H4 (cell line): ENCODE data around the gene ACOX3. TPM values are rescaled to one million over a fixed set of nuclear protein-coding genes. Genes with fewer than 3 reads are reported as not detected.

Experiments used
- DNase-seq: peaks from one replicate; pipeline ENCODE4 v3.0.0-alpha.2; 2015; ENCODE audit warnings: low spot score
- total RNA-seq: library from RNA; depleted of rRNA; stranded (reverse); fragments of >200 nt; shearing (Covaris generic); gene quantifications from 2 replicates; pipeline ENCODE4 v1.2.3, GENCODE V29; 2014; rRNA removed

Gene ACOX3
- total RNA-seq, 1 experiment from 2014 or later: 23.4 TPM

- no peak for DNase-seq
Observed at GRCh38 chr4:8322794-8323704, 117.5 kb downstream of the ACOX3 start.

DNA sequence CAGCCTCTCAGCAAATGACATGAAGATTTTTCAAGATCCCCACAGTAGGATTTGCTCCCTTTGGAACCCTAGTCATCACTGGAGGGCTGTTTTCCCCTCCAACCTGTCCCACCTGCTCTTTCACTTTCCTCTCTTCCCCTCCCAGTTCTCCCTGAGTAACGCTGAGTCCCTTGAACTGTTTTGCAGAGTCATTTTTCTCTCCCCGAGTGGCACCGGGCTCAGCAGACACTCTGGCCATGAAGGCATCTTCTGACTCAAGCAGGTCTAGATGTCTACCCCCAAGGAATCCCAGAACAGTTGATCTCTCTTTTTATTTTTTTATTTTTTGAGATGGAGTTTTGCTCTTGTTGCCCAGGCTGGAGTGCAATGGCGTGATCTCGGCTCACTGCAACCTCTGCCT lies 118.8 kb downstream of the ACOX3 start:
- DNase-seq: no peak

- DNase-seq: no peak
Observed at GRCh38 chr4:8321220-8321619, 119.3 kb downstream of the ACOX3 start.

DNA sequence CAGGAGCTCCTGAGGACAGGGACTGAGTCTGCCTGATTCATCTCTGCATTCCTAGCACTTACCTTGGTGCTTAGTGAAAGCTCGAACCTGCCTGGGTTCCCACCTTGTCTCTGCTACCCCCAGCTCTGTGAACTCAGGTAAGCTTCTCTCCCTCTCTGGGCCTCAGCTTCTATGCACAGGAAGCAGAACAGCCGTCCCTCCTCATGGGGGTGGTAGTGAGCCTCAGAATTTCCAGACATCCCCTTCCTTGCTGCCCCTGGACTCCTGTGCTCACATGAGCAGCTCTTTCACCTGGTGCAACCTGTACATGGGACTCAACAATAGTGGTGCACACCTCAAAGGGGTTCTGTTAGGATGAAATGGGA lies 120.2 kb downstream of the ACOX3 start:
- DNase-seq: no peak

- no peak for DNase-seq
Observed at GRCh38 chr4:8319731-8320385, 120.7 kb downstream of the ACOX3 start.

DNA sequence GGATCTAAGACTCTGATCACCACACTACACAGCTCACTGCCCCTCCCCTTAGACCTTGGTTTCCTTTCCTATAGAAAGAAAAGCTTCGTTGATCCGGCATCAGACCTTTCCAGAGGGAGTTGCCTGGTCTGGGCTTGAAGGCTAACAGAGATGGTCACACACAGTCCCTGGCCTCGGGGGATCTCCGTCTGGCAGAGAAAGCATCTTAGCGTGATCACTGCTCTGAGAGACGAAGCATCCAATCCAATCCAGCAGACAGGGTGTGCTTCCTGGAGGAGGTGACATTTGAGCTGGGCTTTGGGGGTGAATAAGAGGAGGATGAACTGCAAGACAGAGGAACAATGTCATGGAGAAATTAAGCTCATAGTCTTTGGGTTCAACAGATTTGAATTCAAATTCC lies 121.5 kb downstream of the ACOX3 start:
- DNase-seq: no peak

- DNase-seq: no peak
Observed at GRCh38 chr4:8318509-8318908, 122.0 kb downstream of the ACOX3 start.

GRCh38 chr4:8317474-8317873 lies 123.0 kb downstream of the ACOX3 start:
- no peak for DNase-seq

GRCh38 chr4:8316911-8317351 lies 123.6 kb downstream of the ACOX3 start:
- DNase-seq: no peak

Other genes starting within 250 kb of the ACOX3 start
- gene SH3TC1, start 241.4 kb downstream of the ACOX3 start, total RNA-seq: 2.2 and 4.5 TPM in 2 replicates
- gene HTRA3, start 171.0 kb downstream of the ACOX3 start, total RNA-seq: 6.7 and 9.6 TPM in 2 replicates
- gene TRMT44, start 54 bp upstream of the ACOX3 start, total RNA-seq: 9.4 and 9.6 TPM in 2 replicates
- gene GPR78, start 139.7 kb upstream of the ACOX3 start, total RNA-seq: 0.41 TPM in 1 of 2 replicates, not detected in the other
- gene CPZ, start 152.0 kb upstream of the ACOX3 start, total RNA-seq: 1.2 and 1.6 TPM in 2 replicates